ENCODE data around the gene CPT1C.

DNA sequence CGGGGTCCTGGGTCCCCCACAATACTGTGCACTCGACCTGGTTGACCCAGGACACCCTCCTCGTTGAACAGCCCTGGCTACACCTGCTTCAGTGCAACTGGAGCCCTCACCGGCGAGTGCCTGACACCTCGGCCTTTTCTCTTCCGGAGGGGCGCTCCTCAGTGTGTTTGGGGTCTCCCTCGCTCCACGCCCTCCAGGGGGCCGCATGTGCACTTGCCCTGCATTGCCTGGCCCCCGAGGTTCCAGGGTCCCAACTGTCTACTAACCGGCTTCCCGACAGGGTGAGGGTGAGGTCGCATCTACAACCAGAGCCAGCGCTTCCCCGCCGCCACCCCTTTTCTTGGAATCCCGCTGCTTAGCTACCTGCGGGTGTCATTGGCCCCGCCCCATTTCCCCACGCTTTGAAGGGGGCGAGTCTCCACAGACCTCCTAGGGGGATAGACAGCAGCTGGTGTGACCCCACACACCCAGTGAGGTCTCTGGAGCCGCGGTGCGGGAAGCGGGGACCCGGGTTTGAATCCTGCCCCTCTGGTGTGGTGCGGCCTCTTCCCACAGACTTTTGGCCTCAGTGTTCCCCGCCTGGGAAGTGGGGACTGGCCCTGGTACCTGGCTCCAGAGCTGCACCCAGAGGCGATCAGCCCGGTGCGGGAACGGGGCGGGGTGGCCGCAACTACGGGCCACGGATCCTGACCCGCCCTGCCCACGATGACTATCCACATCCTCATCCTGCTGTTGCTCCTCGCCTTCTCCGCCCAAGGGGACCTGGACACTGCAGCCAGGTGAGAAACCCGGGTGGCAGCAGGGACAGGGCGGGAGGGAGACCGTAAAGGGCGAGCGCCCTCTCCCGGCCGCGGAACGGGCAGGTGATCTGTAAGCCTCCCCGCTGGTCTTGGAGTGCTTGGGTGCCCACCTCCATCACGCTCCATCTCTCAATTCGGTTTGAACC lies 1.5 kb upstream of the CPT1C start, which contains the start of gene ADM5:
- TF ChIP-seq, protein P1, sequence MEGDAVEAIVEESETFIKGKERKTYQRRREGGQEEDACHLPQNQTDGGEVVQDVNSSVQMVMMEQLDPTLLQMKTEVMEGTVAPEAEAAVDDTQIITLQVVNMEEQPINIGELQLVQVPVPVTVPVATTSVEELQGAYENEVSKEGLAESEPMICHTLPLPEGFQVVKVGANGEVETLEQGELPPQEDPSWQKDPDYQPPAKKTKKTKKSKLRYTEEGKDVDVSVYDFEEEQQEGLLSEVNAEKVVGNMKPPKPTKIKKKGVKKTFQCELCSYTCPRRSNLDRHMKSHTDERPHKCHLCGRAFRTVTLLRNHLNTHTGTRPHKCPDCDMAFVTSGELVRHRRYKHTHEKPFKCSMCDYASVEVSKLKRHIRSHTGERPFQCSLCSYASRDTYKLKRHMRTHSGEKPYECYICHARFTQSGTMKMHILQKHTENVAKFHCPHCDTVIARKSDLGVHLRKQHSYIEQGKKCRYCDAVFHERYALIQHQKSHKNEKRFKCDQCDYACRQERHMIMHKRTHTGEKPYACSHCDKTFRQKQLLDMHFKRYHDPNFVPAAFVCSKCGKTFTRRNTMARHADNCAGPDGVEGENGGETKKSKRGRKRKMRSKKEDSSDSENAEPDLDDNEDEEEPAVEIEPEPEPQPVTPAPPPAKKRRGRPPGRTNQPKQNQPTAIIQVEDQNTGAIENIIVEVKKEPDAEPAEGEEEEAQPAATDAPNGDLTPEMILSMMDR (IDR thresholded peaks at IDR 0.05), result peak; percentile 35 to 59 (median 48)
- no peak for TF ChIP-seq POLR2A (IDR thresholded peaks at IDR 0.05)
- TF ChIP-seq EP300 (IDR thresholded peaks at IDR 0.05; ENCODE audit: low read depth), result no peak
